Ovary (tissue), 9 donors: Measurements from ENCODE around the gene CLTC. TPM values are rescaled to one million over a fixed set of nuclear protein-coding genes. Genes with fewer than 3 reads are reported as not detected.

Experiments
- DNase-seq, 5 donors: peaks; one replicate each; pipeline ENCODE4 v3.0.0-alpha.2; 2019 to 2020
- H3K27ac ChIP-seq, 2 donors: fragments of 200-600 bp; one replicate each; pipeline versions ENCODE4 v1.5.1 to v1.8.0; 2019 to 2022
- H3K27me3 ChIP-seq: fragments of 200-600 bp; one replicate; pipeline ENCODE4 v1.8.0; 2022
- H3K36me3 ChIP-seq: fragments of 200-600 bp; sonication (generic); one replicate; pipeline ENCODE4 v1.5.1; 2019
- H3K4me1 ChIP-seq: one replicate; pipeline ENCODE4 v1.8.1; 2013; ENCODE audit warnings: mild to moderate bottlenecking, moderate library complexity; ENCODE audit not compliant: insufficient read depth
- H3K4me3 ChIP-seq: fragments of 200-600 bp; sonication (generic); one replicate; pipeline ENCODE4 v1.5.1; 2017
- H3K9me3 ChIP-seq, 2 donors: fragments of 200-600 bp in 1 of 2; sonication (generic) in 1 of 2; one replicate each; pipeline versions ENCODE4 v1.5.1 to v1.8.1; 2013 to 2019; ENCODE audit warnings: mild to moderate bottlenecking in 1 of 2, moderate library complexity in 1 of 2
- EP300 ChIP-seq: sonication (generic); formaldehyde crosslinking; IDR thresholded peaks from one replicate; pipeline ENCODE4 v1.6.1; 2017; ENCODE audit warnings: antibody characterized with exemption
- POLR2A ChIP-seq: fragments of 450-650 bp; IDR thresholded peaks from one replicate; pipeline ENCODE4 v1.6.1; 2017; ENCODE audit warnings: antibody characterized with exemption, mild to moderate bottlenecking, moderate library complexity
- WGBS, 3 donors: extraction: QIAGEN DNeasy Blood & Tissue Kit in 1 of 3; methylation state at CpG; one replicate each; pipeline versions ENCODE4 v1.1.5 to v1.1.7; 2013 to 2017; 5-methylcytosine and 5-hydroxymethylcytosine counted together
- intact Hi-C, 4 donors: fragments of 100-400 bp; cut with DNase I; formaldehyde crosslinking; loops; one replicate each; pipeline versions ENCODE4 v1.11.0 to v1.15.1; 2022 to 2023
- polyA plus RNA-seq, 2 donors: library from polyadenylated mRNA; stranded (reverse); fragments of 200-250 nt in 1 of 2; fragments of 350-450 nt in 1 of 2; fragmentation: Illumina TruSeq in 1 of 2; extraction: RNeasy Lipid Tissue Mini Kit (QIAGEN cat#74804) in 1 of 2; gene quantifications; one replicate each; pipeline ENCODE4 v1.2.3, GENCODE V29; 2013 to 2014
- total RNA-seq, 7 donors: library from RNA; depleted of rRNA in 2 of 7; stranded (reverse); fragments of >200 nt in 2 of 7; fragmentation: NEBNext Ultra II Directional in 3 of 7; extraction: Animal tissue kit (Norgen Biotek cat#: 25700) in 3 of 7; gene quantifications; one replicate each; pipeline versions ENCODE4 v1.1.0 to v1.2.4, GENCODE V29; 2016 to 2023
- TF ChIP-seq, protein P1 (sequence below), 3 donors: fragments of 450-650 bp in 2 of 3; fragments of 200-600 bp in 1 of 3; IDR thresholded peaks; one replicate each; pipeline versions ENCODE4 v1.5.1 to v1.8.0; 2016 to 2022; ENCODE audit warnings: antibody characterized with exemption in 3 of 3, mild to moderate bottlenecking in 1 of 3
- donor health status: DM: no; HTN: no; CAD: no; lungs with moderate emphysema.
- donor health status: DM: no; HTN: no; CAD: no.
- donor health status: Bipolar disorder and iron deficiency.
- donor health status: DM: yes; HTN: yes; CAD: no.
- donor health status: DM: no; HTN: no; CAD: no.
- donor health status: DM: yes; HTN: yes; CAD: no.

The CLTC gene
- total and polyA plus RNA-seq, 9 donors: 71.4 to 219 (median 145) TPM

- Histone ChIP-seq H3K9me3 (no peaks in the 10 kb centered on the region), H3K36me3 (no peaks in the 10 kb centered on the region)
- 92 to 93% (median 93%) methylated on average over 6 of the region's 6 CpGs for WGBS, 3 donors
Measured at GRCh38 chr17:59699786-59700185, 80.1 kb downstream of the CLTC start.

GRCh38 chr17:59702304-59702703 is 82.6 kb downstream of the CLTC start:
- Histone ChIP-seq H3K4me3 (no peak overlapping the region), H3K27ac (no peak overlapping the region), H3K36me3 (no peaks in the 10 kb centered on the region), H3K9me3 (no peaks in the 10 kb centered on the region), H3K27me3 (no peaks in the 10 kb centered on the region), H3K4me1 (peaks cover 9% of the 10 kb centered on the region)
- intact Hi-C loops: loop anchor here in 1 of 4 donors (10.0 kb wide), 1 partner anchor 58 kb away; no protein-coding TSS in a partner anchor
- DNase-seq: no peak
- TF ChIP-seq EP300: no peak
- TF ChIP-seq, protein P1, sequence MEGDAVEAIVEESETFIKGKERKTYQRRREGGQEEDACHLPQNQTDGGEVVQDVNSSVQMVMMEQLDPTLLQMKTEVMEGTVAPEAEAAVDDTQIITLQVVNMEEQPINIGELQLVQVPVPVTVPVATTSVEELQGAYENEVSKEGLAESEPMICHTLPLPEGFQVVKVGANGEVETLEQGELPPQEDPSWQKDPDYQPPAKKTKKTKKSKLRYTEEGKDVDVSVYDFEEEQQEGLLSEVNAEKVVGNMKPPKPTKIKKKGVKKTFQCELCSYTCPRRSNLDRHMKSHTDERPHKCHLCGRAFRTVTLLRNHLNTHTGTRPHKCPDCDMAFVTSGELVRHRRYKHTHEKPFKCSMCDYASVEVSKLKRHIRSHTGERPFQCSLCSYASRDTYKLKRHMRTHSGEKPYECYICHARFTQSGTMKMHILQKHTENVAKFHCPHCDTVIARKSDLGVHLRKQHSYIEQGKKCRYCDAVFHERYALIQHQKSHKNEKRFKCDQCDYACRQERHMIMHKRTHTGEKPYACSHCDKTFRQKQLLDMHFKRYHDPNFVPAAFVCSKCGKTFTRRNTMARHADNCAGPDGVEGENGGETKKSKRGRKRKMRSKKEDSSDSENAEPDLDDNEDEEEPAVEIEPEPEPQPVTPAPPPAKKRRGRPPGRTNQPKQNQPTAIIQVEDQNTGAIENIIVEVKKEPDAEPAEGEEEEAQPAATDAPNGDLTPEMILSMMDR (IDR thresholded peaks at IDR 0.05): no peak
- TF ChIP-seq POLR2A: no peak
- WGBS, 3 donors: 95 to 96% (median 95%) methylated on average over 7 of the region's 7 CpGs

More at GRCh38 chr17:59699786-59700185, 80.1 kb downstream of the CLTC start:
- H3K4me3 ChIP-seq: no peak overlapping the region
- no peak for DNase-seq
- TF ChIP-seq, protein P1 (IDR thresholded peaks at IDR 0.05): no peak
- no peak for TF ChIP-seq POLR2A
- TF ChIP-seq EP300: no peak
- intact Hi-C loops: loop anchor here in 1 of 4 donors (10.0 kb wide), 1 partner anchor 55 kb away; no protein-coding TSS in a partner anchor
- peaks cover 1% of the 10 kb centered on the region for H3K4me1 ChIP-seq
- no peaks in the 10 kb centered on the region for H3K27me3 ChIP-seq
- no peak overlapping the region for H3K27ac ChIP-seq

DNA sequence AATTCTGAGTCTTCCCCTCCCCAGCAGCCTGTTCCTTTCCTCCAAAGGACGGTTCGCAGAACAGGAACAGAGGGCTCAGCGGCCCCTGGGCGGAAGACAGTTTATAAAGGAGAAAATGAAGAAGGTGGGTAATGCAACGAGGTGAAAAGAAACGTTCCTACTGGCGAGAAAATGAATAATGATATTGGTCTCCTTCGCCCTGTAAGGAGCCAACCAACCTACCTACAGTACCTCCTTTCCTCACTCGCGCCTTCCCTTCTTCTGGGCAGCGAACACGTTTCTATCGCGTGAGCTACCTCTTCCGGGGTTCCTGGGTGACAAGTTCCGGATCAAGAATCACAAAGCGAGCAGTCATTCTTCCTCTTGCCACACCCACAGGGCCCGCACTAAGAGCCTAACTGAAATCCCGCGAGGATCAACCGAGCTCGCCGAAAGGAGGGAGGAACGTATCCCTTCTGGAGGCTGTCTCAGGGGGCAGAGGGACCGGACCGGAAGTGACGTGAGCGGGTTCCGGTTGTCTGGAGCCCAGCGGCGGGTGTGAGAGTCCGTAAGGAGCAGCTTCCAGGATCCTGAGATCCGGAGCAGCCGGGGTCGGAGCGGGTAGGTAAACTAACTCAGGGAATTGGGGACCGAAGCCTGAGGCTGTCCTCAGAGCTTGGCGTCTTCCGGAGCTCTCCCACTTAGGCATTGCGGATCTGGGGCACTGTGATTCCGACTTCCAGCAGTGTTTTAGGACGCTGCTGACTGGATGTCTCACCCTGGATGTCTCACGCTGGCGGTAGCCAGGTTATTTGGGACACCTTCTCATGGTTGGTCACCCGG is 87.7 kb downstream of the CLTC start, which contains the start of the genes PTRH2 and VMP1:
Gene PTRH2 (minus strand): TSS at position 282 of the 822 bp plus-strand sequence. CDS start 9,452 bp downstream, outside the sequence.
Gene VMP1 (plus strand): TSS at position 506 of the 822 bp plus-strand sequence. CDS start 23,793 bp downstream, outside the sequence.
- Histone ChIP-seq H3K4me1 (peaks cover 8% of the 10 kb centered on the region), H3K27ac (peak within 1 kb of the TSS; percentile 60 to 81), H3K27me3 (no peaks in the 10 kb centered on the region), H3K9me3 (no peaks in the 10 kb centered on the region), H3K36me3 (no peaks in the 10 kb centered on the region), H3K4me3 (peak within 1 kb of the TSS; percentile 88)
- DNase-seq: peak; percentile 96 to 98 (median 97)
- intact Hi-C loops: loop anchor here in 1 of 4 donors (5.0 to 10.0 kb wide), 2 partner anchors 63 to 1190 kb away; no protein-coding TSS in a partner anchor
- WGBS, 3 donors: 0 to 1% (median 0%) methylated on average over 41 to 45 of the region's 45 CpGs
- peak; percentile 76 for TF ChIP-seq POLR2A
- TF ChIP-seq EP300: no peak

DNA sequence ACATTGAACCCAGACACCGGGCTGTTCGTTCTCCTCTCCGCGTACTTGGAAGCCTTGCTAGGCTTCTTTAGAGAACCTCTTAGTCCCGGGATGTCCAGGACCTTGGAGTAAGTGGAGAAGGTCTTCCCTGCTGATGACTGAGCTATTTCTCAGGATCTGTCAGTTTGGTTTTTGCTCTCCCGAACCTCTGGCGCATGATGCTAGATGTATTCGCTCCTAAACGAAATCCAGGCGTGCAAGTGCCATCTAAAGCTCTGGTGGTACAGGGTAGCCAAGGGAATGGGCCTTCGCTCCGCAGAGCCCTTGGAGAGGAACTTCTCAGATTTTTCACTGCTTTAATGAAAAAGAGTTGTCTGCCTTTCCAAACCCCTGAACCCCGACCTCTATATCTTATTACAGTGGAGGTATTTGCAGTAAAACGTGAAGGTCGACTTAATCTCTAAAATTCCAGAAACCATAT is 88.3 kb downstream of the CLTC start:
- TF ChIP-seq, protein P1 (IDR thresholded peaks at IDR 0.05): no peak
- TF ChIP-seq POLR2A (no peak), EP300 (no peak)
- 0 to 2% (median 1%) methylated on average over 15 of the region's 15 CpGs for WGBS, 3 donors
- Histone ChIP-seq H3K36me3 (no peaks in the 10 kb centered on the region), H3K27ac (peak overlapping the region; percentile 60 to 81), H3K4me3 (peak overlapping the region; percentile 88), H3K4me1 (peaks cover 8% of the 10 kb centered on the region), H3K9me3 (no peaks in the 10 kb centered on the region), H3K27me3 (no peaks in the 10 kb centered on the region)
- intact Hi-C loops: loop anchor here in 1 of 4 donors (5.0 to 10.0 kb wide), 2 partner anchors 63 to 1191 kb away; no protein-coding TSS in a partner anchor
- no peak for DNase-seq
